ENCODE results near the gene NDUFC2. TPM values are rescaled to one million over a fixed set of nuclear protein-coding genes. Genes with fewer than 3 reads are reported as not detected.

The NDUFC2 gene
- total and polyA plus RNA-seq, 4 donors: 55.7 to 190 (median 171) TPM

- TF ChIP-seq CTCF (IDR thresholded peaks at IDR 0.05; ENCODE audit: control extremely low read depth, extremely low read depth): no peak
- no peak overlapping the region for H3K4me3 ChIP-seq
- H3K4me1 ChIP-seq (ENCODE audit: control insufficient read depth in 5 of 5, insufficient read depth in 5 of 5, low read length in 5 of 5): peaks cover 1 to 28% (median 8%) of the 10 kb centered on the region in 5 donors
- no peaks in the 10 kb centered on the region for H3K27me3 ChIP-seq (ENCODE audit: control insufficient read depth in 3 of 3, insufficient read depth in 3 of 3, low read length in 2 of 3)
- no peak overlapping the region for H3K9ac ChIP-seq (ENCODE audit: insufficient read depth in 1 of 2, low read length in 2 of 2)
- DNase-seq (no peak), ATAC-seq (ENCODE audit: insufficient read depth, low FRiP score) (no peak)
- no peak overlapping the region for H3K27ac ChIP-seq (ENCODE audit: low read depth in 1 of 2, low read length in 1 of 2)
- H3K36me3 ChIP-seq (ENCODE audit: control insufficient read depth in 4 of 4, insufficient read depth in 4 of 4, low read length in 4 of 4): peaks cover 15 to 30% (median 20%) of the 10 kb centered on the region in 4 donors
- peaks cover 0 to 2% (median 0%) of the 10 kb centered on the region in 4 donors for H3K9me3 ChIP-seq (ENCODE audit: control insufficient read depth in 4 of 4, insufficient read depth in 3 of 4, low read length in 3 of 4)
- WGBS, 2 donors: 95 to 96% methylated on average over 4 of the region's 4 CpGs
Measured at GRCh38 chr11:78067704-78068103, 12.0 kb downstream of the NDUFC2 start.

GRCh38 chr11:78066471-78066870 lies 13.2 kb downstream of the NDUFC2 start:
- ATAC-seq (ENCODE audit: insufficient read depth, low FRiP score) (no peak), DNase-seq (no peak)
- Histone ChIP-seq H3K9ac (ENCODE audit: insufficient read depth in 1 of 2, low read length in 2 of 2) (no peak overlapping the region), H3K4me3 (no peak overlapping the region), H3K27ac (ENCODE audit: low read depth in 1 of 2, low read length in 1 of 2) (no peak overlapping the region), H3K36me3 (ENCODE audit: control insufficient read depth in 4 of 4, insufficient read depth in 4 of 4, low read length in 4 of 4) (peaks cover 11 to 21% (median 13%) of the 10 kb centered on the region in 4 donors), H3K9me3 (ENCODE audit: control insufficient read depth in 4 of 4, insufficient read depth in 3 of 4, low read length in 3 of 4) (peaks cover 0 to 2% (median 0%) of the 10 kb centered on the region in 4 donors), H3K27me3 (ENCODE audit: control insufficient read depth in 3 of 3, insufficient read depth in 3 of 3, low read length in 2 of 3) (no peaks in the 10 kb centered on the region), H3K4me1 (ENCODE audit: control insufficient read depth in 5 of 5, insufficient read depth in 5 of 5, low read length in 5 of 5) (peaks cover 0 to 28% (median 8%) of the 10 kb centered on the region in 5 donors)
- WGBS, 2 donors: 43 to 69% methylated on average over 2 of the region's 2 CpGs
- no peak for TF ChIP-seq CTCF (IDR thresholded peaks at IDR 0.05; ENCODE audit: control extremely low read depth, extremely low read depth)

- peaks cover 6 to 13% (median 8%) of the 10 kb centered on the region in 4 donors for H3K36me3 ChIP-seq (ENCODE audit: control insufficient read depth in 4 of 4, insufficient read depth in 4 of 4, low read length in 4 of 4)
- no peak for TF ChIP-seq CTCF (IDR thresholded peaks at IDR 0.05; ENCODE audit: control extremely low read depth, extremely low read depth)
- WGBS, 2 donors: 90 to 98% methylated on average over 2 of the region's 2 CpGs
- H3K27ac ChIP-seq (ENCODE audit: low read depth in 1 of 2, low read length in 1 of 2): no peak overlapping the region
- H3K27me3 ChIP-seq (ENCODE audit: control insufficient read depth in 3 of 3, insufficient read depth in 3 of 3, low read length in 2 of 3): no peaks in the 10 kb centered on the region
- no peak overlapping the region for H3K4me3 ChIP-seq
- peaks cover 0 to 20% (median 9%) of the 10 kb centered on the region in 5 donors for H3K4me1 ChIP-seq (ENCODE audit: control insufficient read depth in 5 of 5, insufficient read depth in 5 of 5, low read length in 5 of 5)
- DNase-seq (no peak), ATAC-seq (ENCODE audit: insufficient read depth, low FRiP score) (no peak)
- H3K9me3 ChIP-seq (ENCODE audit: control insufficient read depth in 4 of 4, insufficient read depth in 3 of 4, low read length in 3 of 4): peaks cover 0 to 2% (median 0%) of the 10 kb centered on the region in 4 donors
- no peak overlapping the region for H3K9ac ChIP-seq (ENCODE audit: insufficient read depth in 1 of 2, low read length in 2 of 2)
Measured at GRCh38 chr11:78065203-78065602, 14.5 kb downstream of the NDUFC2 start.

Data from lung (tissue), 12 donors.